Measurements from ENCODE around the gene AMDHD2. TPM values are rescaled to one million over a fixed set of nuclear protein-coding genes. Genes with fewer than 3 reads are reported as not detected.

AMDHD2 gene
- total and polyA plus RNA-seq, 2 experiments from 2014 or later, result 30.2 to 39.2 TPM

- Histone ChIP-seq H3K27me3 (no peaks in the 10 kb centered on the region), H3K36me3 (peaks cover 6% of the 10 kb centered on the region), H3K4me3 (no peak overlapping the region), H3K9me3 (ENCODE audit: low read depth) (no peaks in the 10 kb centered on the region), H3K27ac (no peak overlapping the region), H3K4me1 (ENCODE audit: low read depth) (peaks cover 9% of the 10 kb centered on the region)
- no peak for DNase-seq (ENCODE audit: low read depth in 1 of 2, low spot score in 1 of 2)
- TF ChIP-seq CTCF (IDR thresholded peaks at IDR 0.05; ENCODE audit: low read depth, low read length), result no peak
Measured at GRCh38 chr16:2499890-2500429, 20.2 kb upstream of the AMDHD2 start.

DNA sequence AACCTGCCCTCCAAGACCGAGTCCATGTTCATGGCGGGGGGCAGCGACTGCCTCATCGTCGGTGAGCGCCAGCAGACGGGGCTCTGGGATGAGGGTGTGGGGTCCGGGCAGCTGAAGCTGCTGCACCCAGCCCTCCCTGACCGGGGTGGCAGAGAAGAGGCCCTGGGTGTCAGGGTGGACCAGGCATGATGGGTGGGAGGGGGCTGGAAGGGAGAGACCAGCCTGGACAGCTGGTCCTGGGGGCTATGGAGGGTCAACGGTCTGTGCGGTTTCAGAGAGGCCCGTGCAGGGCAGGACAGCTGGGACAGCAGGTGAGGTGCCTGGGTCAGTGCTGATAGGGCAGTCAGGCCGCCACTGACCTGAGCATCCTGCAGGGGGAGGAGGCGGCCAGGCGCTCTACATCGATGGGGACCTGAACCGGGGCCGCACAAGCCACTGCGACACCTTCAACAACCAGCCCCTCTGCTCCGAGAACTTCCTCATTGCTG lies 19.7 kb upstream of the AMDHD2 start:
- H3K4me1 ChIP-seq (ENCODE audit: low read depth), result peaks cover 9% of the 10 kb centered on the region
- no peak overlapping the region for H3K27ac ChIP-seq

DNA sequence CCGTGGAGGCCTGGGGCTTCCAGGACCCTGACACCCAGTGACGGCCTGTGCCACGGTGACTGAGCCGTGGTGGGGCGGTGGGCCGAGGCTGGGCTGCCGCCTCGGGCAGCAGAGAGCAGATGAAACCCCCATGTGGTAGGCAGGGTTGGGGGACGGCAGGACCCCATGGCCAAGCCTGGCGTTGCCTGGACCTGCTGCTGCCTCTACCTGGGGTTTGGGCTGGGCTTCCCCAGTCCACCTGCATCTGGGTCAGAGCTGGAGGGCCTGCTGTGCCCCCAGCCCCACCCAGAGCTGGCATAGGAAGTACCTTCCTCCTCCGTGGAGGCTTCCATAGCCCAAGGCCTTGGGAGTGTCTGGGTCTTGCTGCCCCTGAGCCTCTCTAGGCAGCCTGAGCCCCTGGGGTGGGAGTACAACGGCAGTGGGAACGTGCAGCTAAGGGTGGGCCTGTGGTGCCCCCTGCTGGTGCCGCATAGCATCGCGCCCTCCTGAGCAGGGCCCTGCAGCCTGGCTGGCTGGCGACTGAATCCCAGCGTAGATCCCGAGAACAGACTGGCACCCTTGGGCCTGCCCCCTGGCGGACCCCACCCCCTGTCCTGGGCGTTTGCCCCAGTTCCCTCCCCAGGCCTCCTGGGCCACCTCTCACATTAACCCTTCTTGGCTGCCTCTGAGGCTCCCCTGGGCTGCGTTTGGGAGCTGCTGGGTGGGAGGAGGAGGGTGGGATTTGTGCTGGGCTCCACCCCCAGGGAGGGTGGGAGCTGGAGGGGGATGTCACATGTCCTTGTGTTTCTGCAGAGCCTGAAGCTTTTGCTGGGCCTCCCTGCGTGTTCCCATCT lies 19.0 kb upstream of the AMDHD2 start:
- no peak overlapping the region for H3K27ac ChIP-seq

More for the DNA sequence above, 19.7 kb upstream of the AMDHD2 start:
- Histone ChIP-seq H3K4me3 (no peak overlapping the region), H3K9me3 (ENCODE audit: low read depth) (no peaks in the 10 kb centered on the region), H3K27me3 (no peaks in the 10 kb centered on the region), H3K36me3 (peaks cover 6% of the 10 kb centered on the region)
- DNase-seq (ENCODE audit: low read depth in 1 of 2, low spot score in 1 of 2), result no peak
- TF ChIP-seq CTCF (IDR thresholded peaks at IDR 0.05; ENCODE audit: low read depth, low read length), result no peak

GRCh38 chr16:2501946-2502895 lies 17.9 kb upstream of the AMDHD2 start:
- peaks cover 9% of the 10 kb centered on the region for H3K4me1 ChIP-seq (ENCODE audit: low read depth)
- no peak for TF ChIP-seq CTCF (IDR thresholded peaks at IDR 0.05; ENCODE audit: low read depth, low read length)
- no peak for DNase-seq (ENCODE audit: low read depth in 1 of 2, low spot score in 1 of 2)
- no peaks in the 10 kb centered on the region for H3K9me3 ChIP-seq (ENCODE audit: low read depth)
- H3K27ac ChIP-seq, result peak overlapping the region; percentile 16
- H3K27me3 ChIP-seq, result no peaks in the 10 kb centered on the region
- peaks cover under 1% of the 10 kb centered on the region for H3K36me3 ChIP-seq
- H3K4me3 ChIP-seq, result no peak overlapping the region

More for the DNA sequence above, 19.0 kb upstream of the AMDHD2 start:
- peak; percentile 94 for TF ChIP-seq CTCF (IDR thresholded peaks at IDR 0.05; ENCODE audit: low read depth, low read length)
- Histone ChIP-seq H3K4me3 (peak overlapping the region; percentile 33), H3K9me3 (ENCODE audit: low read depth) (no peaks in the 10 kb centered on the region), H3K4me1 (ENCODE audit: low read depth) (peaks cover 9% of the 10 kb centered on the region), H3K27me3 (no peaks in the 10 kb centered on the region), H3K36me3 (peaks cover 6% of the 10 kb centered on the region)
- peak; percentile 88 for DNase-seq (ENCODE audit: low read depth in 1 of 2, low spot score in 1 of 2)

DNA sequence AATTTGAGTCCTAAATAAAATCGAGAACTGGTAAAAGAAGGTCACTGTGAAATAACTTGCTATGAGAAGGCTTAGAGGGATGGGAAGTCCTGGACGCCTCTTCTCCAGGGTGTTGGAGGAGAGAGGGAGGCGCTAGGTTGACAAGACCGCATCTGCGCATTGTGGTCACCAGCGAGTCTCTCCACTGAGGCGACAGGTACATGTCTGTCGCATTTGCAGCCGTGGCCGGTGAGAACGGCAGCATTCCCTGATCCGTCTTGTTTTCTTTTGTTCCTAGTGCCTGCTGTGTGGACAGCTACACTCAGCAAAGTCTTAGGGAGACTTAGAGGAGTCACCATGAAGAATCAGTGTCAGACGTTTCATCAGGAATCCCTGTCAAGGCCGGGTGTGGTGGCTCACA lies 14.5 kb upstream of the AMDHD2 start:
- Histone ChIP-seq H3K27me3 (no peaks in the 10 kb centered on the region), H3K36me3 (no peaks in the 10 kb centered on the region), H3K4me3 (no peak overlapping the region), H3K27ac (peak overlapping the region; percentile 13), H3K4me1 (ENCODE audit: low read depth) (peaks cover 9% of the 10 kb centered on the region), H3K9me3 (ENCODE audit: low read depth) (no peaks in the 10 kb centered on the region)
- DNase-seq (ENCODE audit: low read depth in 1 of 2, low spot score in 1 of 2), result no peak
- TF ChIP-seq CTCF (IDR thresholded peaks at IDR 0.05; ENCODE audit: low read depth, low read length), result no peak
